K562 (cell line): ENCODE measurements around the gene CAST. TPM values are rescaled to one million over a fixed set of nuclear protein-coding genes. Genes with fewer than 3 reads are reported as not detected.

Experiments
- ATAC-seq: fragments of 200-7000 bp; cut with Tn5 transposase; 3 replicates; pipeline ENCODE4 v1.9.1; 2020; ENCODE audit warnings: moderate library complexity
- BruUV-seq: library from RNA; stranded (reverse); fragments of 400-500 nt; replicated peaks from 2 replicates; lab custom pipeline; 2021; lab: Mats Ljungman, UMichigan
- CTCF ChIA-PET: fragments of 300-600 bp; formaldehyde crosslinking; extraction: SDS; loops from one replicate; lab custom pipeline; 2021; ENCODE audit warnings: low intra/inter-chr PET ratio; lab: Yijun Ruan, JAX
- POLR2A ChIA-PET: fragments of 300-600, 350-650 bp; sonication (Branson Sonifier 250); formaldehyde crosslinking; extraction: SDS; loops from one replicate; lab custom pipeline; 2021; ENCODE audit warnings: antibody characterized with exemption, inconsistent platforms; lab: Yijun Ruan, JAX
- DNase-seq, 4 experiments: peaks; one replicate each; pipeline versions ENCODE4 v3.0.0 to v3.0.0-alpha.2; 2011 to 2018; ENCODE audit warnings: low spot score in 3 of 4, mixed read lengths in 3 of 4; ENCODE audit errors: extremely low read depth in 1 of 4
- FAIRE-seq: peaks from 2 replicates; lab custom pipeline; 2011; peaks lifted over from hg19 to GRCh38; lab: Jason Lieb, UNC
- H2AFZ ChIP-seq: 2 replicates; pipeline ENCODE4 v1.6.0; 2011; ENCODE audit warnings: low read depth, low read length, control low read depth, inconsistent platforms
- H3K27ac ChIP-seq: fragments of 200-600 bp; 3 replicates; pipeline ENCODE4 v1.8.0; 2011; ENCODE audit warnings: low read depth, mild to moderate bottlenecking, control low read depth, inconsistent platforms, low read length, moderate library complexity, mixed read lengths; ENCODE audit errors: extremely low read depth
- H3K27me3 ChIP-seq, 2 experiments: fragments of 300-600 bp in 1 of 2; 2 replicates in 1 of 2; 3 replicates in 1 of 2; pipeline versions ENCODE4 v1.6.0 to v1.8.0; 2011; ENCODE audit warnings: inconsistent platforms in 2 of 2, low read length in 2 of 2, mild to moderate bottlenecking in 1 of 2, mixed read lengths in 1 of 2, moderate library complexity in 1 of 2; ENCODE audit not compliant: control insufficient read depth in 2 of 2, insufficient read depth in 2 of 2
- H3K36me3 ChIP-seq: fragments of 300-600 bp; 3 replicates; pipeline ENCODE4 v1.8.0; 2011; ENCODE audit warnings: mild to moderate bottlenecking, low read length, inconsistent platforms; ENCODE audit not compliant: control insufficient read depth, insufficient read depth
- H3K4me1 ChIP-seq, 2 experiments: fragments of 200-600 bp in 1 of 2; replicated peaks in 1 of 2; 2 replicates in 1 of 2; 3 replicates in 1 of 2; pipeline versions ENCODE4 v1.5.1 to v1.8.0; 2011; ENCODE audit warnings: inconsistent platforms in 2 of 2, low read length in 2 of 2, mild to moderate bottlenecking in 1 of 2, mixed read lengths in 1 of 2, moderate library complexity in 1 of 2; ENCODE audit not compliant: control insufficient read depth in 2 of 2, insufficient read depth in 2 of 2
- H3K4me2 ChIP-seq: 2 replicates; pipeline ENCODE4 v1.6.1; 2011; ENCODE audit warnings: low read length, control low read depth, inconsistent platforms, mixed read lengths; ENCODE audit not compliant: insufficient read depth
- H3K4me3 ChIP-seq: fragments of 200-600 bp; sonication (generic), shearing (Covaris generic); 2 replicates; pipeline ENCODE4 v1.5.1; 2016; ENCODE audit warnings: control low read depth, inconsistent platforms
- H3K79me2 ChIP-seq: fragments of 200-600 bp; 3 replicates; pipeline ENCODE4 v1.8.0; 2011; ENCODE audit warnings: low read length, inconsistent platforms; ENCODE audit not compliant: control insufficient read depth, insufficient read depth
- H3K9ac ChIP-seq, 2 experiments: 2 replicates each; pipeline versions ENCODE4 v1.6.0 to v1.6.1; 2011; ENCODE audit warnings: low read depth in 2 of 2, low read length in 2 of 2, control low read depth in 1 of 2, inconsistent platforms in 1 of 2, mild to moderate bottlenecking in 1 of 2, mixed read lengths in 1 of 2; ENCODE audit not compliant: insufficient read depth in 1 of 2
- H3K9me1 ChIP-seq: one replicate; pipeline ENCODE4 v1.6.0; 2011; ENCODE audit warnings: inconsistent platforms, mild to moderate bottlenecking, low read length, moderate library complexity; ENCODE audit not compliant: control insufficient read depth, insufficient read depth
- H3K9me3 ChIP-seq: replicated peaks from 2 replicates; pipeline ENCODE4 v1.5.1; 2011; ENCODE audit warnings: low read depth, low read length, inconsistent platforms; ENCODE audit not compliant: control insufficient read depth, insufficient read depth
- H4K20me1 ChIP-seq: replicated peaks from 2 replicates; pipeline ENCODE4 v1.6.1; 2011; ENCODE audit warnings: low read length, inconsistent platforms, mixed read lengths; ENCODE audit not compliant: control insufficient read depth, insufficient read depth
- COPS2 ChIP-seq: fragments of 450-650 bp; conservative IDR thresholded peaks from 2 replicates; pipeline ENCODE4 v1.6.1; 2016; ENCODE audit warnings: mild to moderate bottlenecking, moderate library complexity
- ETV5 ChIP-seq: sonication (generic); formaldehyde crosslinking; IDR thresholded peaks from 2 replicates; pipeline ENCODE4 v1.4.0; 2020; ENCODE audit warnings: low read depth, mild to moderate bottlenecking, missing genetic modification reagents
- FOXO4 ChIP-seq: fragments of 450-650 bp; formaldehyde crosslinking; IDR thresholded peaks from 2 replicates; pipeline ENCODE4 v1.4.0; 2020; ENCODE audit warnings: mild to moderate bottlenecking, moderate library complexity
- HINFP ChIP-seq: fragments of 450-650 bp; conservative IDR thresholded peaks from 2 replicates; pipeline ENCODE4 v1.6.1; 2016; ENCODE audit warnings: missing genetic modification characterization, low read depth, mild to moderate bottlenecking, control low read depth, missing compliant biosample characterization
- RB1 ChIP-seq: fragments of 450-650 bp; IDR thresholded peaks from 2 replicates; pipeline ENCODE4 v1.6.1; 2017; ENCODE audit warnings: low read depth, mild to moderate bottlenecking
- ZKSCAN3 ChIP-seq: fragments of 250-450 bp; sonication (Bioruptor Pico); IDR thresholded peaks from 2 replicates; pipeline ENCODE4 v1.4.0; 2020
- ZNF224 ChIP-seq: sonication (generic); formaldehyde crosslinking; IDR thresholded peaks from 2 replicates; pipeline ENCODE4 v1.8.0; 2022; ENCODE audit warnings: mild to moderate bottlenecking, missing genetic modification reagents
- WGBS: fragments of 100-300 bp; shearing (Covaris generic); methylation state at CpG from one replicate; pipeline ENCODE4 v1.1.6; 2016; ENCODE audit warnings: low coverage, mixed read lengths; ENCODE audit not compliant: insufficient coverage; ENCODE audit errors: missing lambda C conversion rate; 5-methylcytosine and 5-hydroxymethylcytosine counted together
- in situ Hi-C: fragments of 300-500 bp; cut with MboI; formaldehyde crosslinking; loops from 4 replicates; pipeline ENCODE4 v1.15.0; 2018; ENCODE audit warnings: inconsistent platforms, mixed read lengths
- intact Hi-C: fragments of 100-400 bp; cut with micrococcal nuclease; formaldehyde crosslinking; loops from 2 replicates; pipeline ENCODE4 v1.14.2; 2022
- polyA plus RNA-seq, 8 experiments: library from polyadenylated mRNA; depleted of rRNA in 4 of 8; stranded (reverse) in 5 of 8; unstranded in 3 of 8; fragments of >200 nt; fragmentation: Nextera tagmentation in 2 of 8; fragmentation: Illumina TruSeq in 1 of 8; extraction: Ambion mirVana in 2 of 8; extraction: Trizol in 1 of 8; gene quantifications; 2 replicates each; pipeline versions ENCODE4 v1.2.1 to v1.2.3, GENCODE V29; 2011 to 2014; ENCODE audit warnings: inconsistent platforms in 1 of 8, missing spikeins in 1 of 8
- total RNA-seq, 7 experiments: library from RNA; depleted of rRNA in 6 of 7; stranded (reverse); fragments of >200 nt in 6 of 7; fragmentation: Illumina TruSeq in 2 of 7; extraction: Trizol in 2 of 7; gene quantifications; 2 replicates each; pipeline versions ENCODE4 v1.2.1 to v1.2.3, GENCODE V29; 2011 to 2021; ENCODE audit warnings: low replicate concordance in 1 of 7
- TF ChIP-seq, protein P1 (sequence below), 2 experiments: fragments of 450-650 bp in 1 of 2; sonication (generic) in 1 of 2; formaldehyde crosslinking in 1 of 2; IDR thresholded peaks; 2 replicates each; pipeline versions ENCODE4 v1.7.1 to v1.9.0; 2016 to 2022; ENCODE audit warnings: inconsistent platforms in 1 of 2, mild to moderate bottlenecking in 1 of 2, missing genetic modification reagents in 1 of 2

Gene CAST
- total and polyA plus RNA-seq, 9 of the 15 experiments (the other 6 are each of a cell fraction or from before 2014, with no cell fraction given), result 55.5 to 136 (median 86.1) TPM

- Histone ChIP-seq H3K79me2 (no peaks in the 10 kb centered on the region), H3K27me3 (peaks cover 6% of the 10 kb centered on the region in 2 experiments; a peak in 3 of 5 replicates), H3K27ac (no peak overlapping the region), H3K9me1 (no peaks in the 10 kb centered on the region), H3K4me2 (no peak overlapping the region), H3K36me3 (no peaks in the 10 kb centered on the region), H3K9me3 (no peaks in the 10 kb centered on the region), H3K4me1 (no peaks in the 10 kb centered on the region), H2AFZ (no peak overlapping the region), H3K4me3 (no peak overlapping the region), H3K9ac (no peak overlapping the region), H4K20me1 (no peaks in the 10 kb centered on the region)
- DNase-seq, result no peak
- POLR2A ChIA-PET, result interaction anchor here (1.4 kb wide), 1 partner anchor 11 kb away, joined by 3 read pairs; no protein-coding TSS in a partner anchor
- intact Hi-C loops (no loop called here), in situ Hi-C loops (no loop called here)
- ATAC-seq, result no peak
- no TSS peak for BruUV-seq
- 5% methylated on average over 4 of the region's 4 CpGs for WGBS
- FAIRE-seq, result no peak
- CTCF ChIA-PET, result no interaction called here
- TF ChIP-seq ETV5 (CRISPR knock-in tag) (no peak), COPS2 (no peak), ZNF224 (CRISPR knock-in tag) (no peak), RB1 (no peak), HINFP (tag) (no peak), FOXO4 (CRISPR knock-in tag) (no peak), ZKSCAN3 (CRISPR knock-in tag) (no peak)
- TF ChIP-seq, protein P1, sequence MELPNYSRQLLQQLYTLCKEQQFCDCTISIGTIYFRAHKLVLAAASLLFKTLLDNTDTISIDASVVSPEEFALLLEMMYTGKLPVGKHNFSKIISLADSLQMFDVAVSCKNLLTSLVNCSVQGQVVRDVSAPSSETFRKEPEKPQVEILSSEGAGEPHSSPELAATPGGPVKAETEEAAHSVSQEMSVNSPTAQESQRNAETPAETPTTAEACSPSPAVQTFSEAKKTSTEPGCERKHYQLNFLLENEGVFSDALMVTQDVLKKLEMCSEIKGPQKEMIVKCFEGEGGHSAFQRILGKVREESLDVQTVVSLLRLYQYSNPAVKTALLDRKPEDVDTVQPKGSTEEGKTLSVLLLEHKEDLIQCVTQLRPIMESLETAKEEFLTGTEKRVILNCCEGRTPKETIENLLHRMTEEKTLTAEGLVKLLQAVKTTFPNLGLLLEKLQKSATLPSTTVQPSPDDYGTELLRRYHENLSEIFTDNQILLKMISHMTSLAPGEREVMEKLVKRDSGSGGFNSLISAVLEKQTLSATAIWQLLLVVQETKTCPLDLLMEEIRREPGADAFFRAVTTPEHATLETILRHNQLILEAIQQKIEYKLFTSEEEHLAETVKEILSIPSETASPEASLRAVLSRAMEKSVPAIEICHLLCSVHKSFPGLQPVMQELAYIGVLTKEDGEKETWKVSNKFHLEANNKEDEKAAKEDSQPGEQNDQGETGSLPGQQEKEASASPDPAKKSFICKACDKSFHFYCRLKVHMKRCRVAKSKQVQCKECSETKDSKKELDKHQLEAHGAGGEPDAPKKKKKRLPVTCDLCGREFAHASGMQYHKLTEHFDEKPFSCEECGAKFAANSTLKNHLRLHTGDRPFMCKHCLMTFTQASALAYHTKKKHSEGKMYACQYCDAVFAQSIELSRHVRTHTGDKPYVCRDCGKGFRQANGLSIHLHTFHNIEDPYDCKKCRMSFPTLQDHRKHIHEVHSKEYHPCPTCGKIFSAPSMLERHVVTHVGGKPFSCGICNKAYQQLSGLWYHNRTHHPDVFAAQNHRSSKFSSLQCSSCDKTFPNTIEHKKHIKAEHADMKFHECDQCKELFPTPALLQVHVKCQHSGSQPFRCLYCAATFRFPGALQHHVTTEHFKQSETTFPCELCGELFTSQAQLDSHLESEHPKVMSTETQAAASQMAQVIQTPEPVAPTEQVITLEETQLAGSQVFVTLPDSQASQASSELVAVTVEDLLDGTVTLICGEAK (IDR thresholded peaks at IDR 0.05), result no peak
- TF ChIP-seq, protein P1 (CRISPR knock-in tag; IDR thresholded peaks at IDR 0.05), result no peak
Measured at GRCh38 chr5:96636594-96636993, 25.6 kb upstream of the CAST start.
